Stimulated activated CD4-positive, alpha-beta T cell treated with anti-CD3 and anti-CD28 coated beads, Interleukin-1b, Interleukin-23, amount 100 ng/mL, for 4 hours (primary cell): Measurements from ENCODE around the gene DNAJC8.
A peak's percentile ranks its signal among the peaks of the same experiment; 100 is the strongest.

ENCODE experiments used
- DNase-seq, 2 donors: peaks; one replicate each; pipeline ENCODE4 v3.0.0-alpha.2; 2020; ENCODE audit warnings: low read depth in 2 of 2

The DNAJC8 gene

GRCh38 chr1:28249013-28249865 is 16.4 kb upstream of the DNAJC8 start:
- no peak for DNase-seq

GRCh38 chr1:28248273-28249012 is 15.6 kb upstream of the DNAJC8 start:
- peak; percentile 70 to 71 for DNase-seq

- no peak for DNase-seq
Observed at GRCh38 chr1:28247612-28248272, 14.9 kb upstream of the DNAJC8 start.

GRCh38 chr1:28246427-28246832 is 13.6 kb upstream of the DNAJC8 start:
- DNase-seq: no peak

- no peak for DNase-seq
Observed at GRCh38 chr1:28244549-28245251, 11.9 kb upstream of the DNAJC8 start.

- no peak for DNase-seq
Observed at GRCh38 chr1:28243685-28244311, 11.0 kb upstream of the DNAJC8 start.

GRCh38 chr1:28241638-28242241 is 8.9 kb upstream of the DNAJC8 start:
- no peak for DNase-seq

- DNase-seq: no peak
Observed at GRCh38 chr1:28240024-28240423, 7.2 kb upstream of the DNAJC8 start.

GRCh38 chr1:28239004-28239403 is 6.2 kb upstream of the DNAJC8 start:
- DNase-seq: no peak

GRCh38 chr1:28236656-28237322 is 4.0 kb upstream of the DNAJC8 start:
- DNase-seq: no peak

GRCh38 chr1:28235755-28236655 is 3.2 kb upstream of the DNAJC8 start, which contains the start of gene ATP5IF1:
ATP5IF1 (plus strand) TSS chr1:28236124; CDS start chr1:28236184, 60 bp downstream.
- DNase-seq: peak; percentile 84 to 87

- DNase-seq: no peak
Observed at GRCh38 chr1:28233264-28233606, 406 bp upstream of the DNAJC8 start.

- no peak for DNase-seq
Observed at GRCh38 chr1:28229996-28230395, 2.8 kb downstream of the DNAJC8 start.

GRCh38 chr1:28229089-28229488 is 3.7 kb downstream of the DNAJC8 start:
- no peak for DNase-seq

- DNase-seq: no peak
Observed at GRCh38 chr1:28213315-28213714, 19.5 kb downstream of the DNAJC8 start.

GRCh38 chr1:28209700-28210099 is 23.1 kb downstream of the DNAJC8 start:
- no peak for DNase-seq

- peak in 1 of 2 donors; percentile 32 for DNase-seq
Observed at GRCh38 chr1:28208818-28209441, 23.9 kb downstream of the DNAJC8 start.

- no peak for DNase-seq
Observed at GRCh38 chr1:28205243-28205642, 27.6 kb downstream of the DNAJC8 start.
